GM23338 (cell line): ENCODE data around the gene DTNB. TPM values are rescaled to one million over a fixed set of nuclear protein-coding genes. Genes with fewer than 3 reads are reported as not detected.

ENCODE experiments used
- ATAC-seq: fragments of 200-7000 bp; cut with Tn5 transposase; 3 replicates; pipeline ENCODE4 v1.9.1; 2020
- DNase-seq: peaks from one replicate; pipeline ENCODE4 v3.0.0-alpha.2; 2015; ENCODE audit warnings: low spot score
- H2AFZ ChIP-seq: fragments of 200-600 bp; sonication (generic); 2 replicates; pipeline ENCODE4 v1.8.0; 2016; ENCODE audit warnings: antibody characterized with exemption, mild to moderate bottlenecking, moderate library complexity
- H3F3A ChIP-seq: fragments of 200-600 bp; sonication (generic); replicated peaks from 2 replicates; pipeline ENCODE4 v1.8.0; 2017; ENCODE audit warnings: antibody characterized with exemption, mixed run types, low read depth
- H3K27ac ChIP-seq: fragments of 200-600 bp; sonication (generic); 2 replicates; pipeline ENCODE4 v1.6.1; 2016; ENCODE audit warnings: low read depth
- H3K27me3 ChIP-seq: fragments of 200-600 bp; sonication (generic); 2 replicates; pipeline ENCODE4 v1.8.0; 2016; ENCODE audit warnings: mild to moderate bottlenecking, mixed run types, moderate library complexity; ENCODE audit not compliant: insufficient read depth
- H3K36me3 ChIP-seq: fragments of 200-600 bp; sonication (generic); 2 replicates; pipeline ENCODE4 v1.8.0; 2016; ENCODE audit warnings: mild to moderate bottlenecking; ENCODE audit not compliant: insufficient read depth
- H3K4me1 ChIP-seq: fragments of 200-600 bp; sonication (generic); 2 replicates; pipeline ENCODE4 v1.8.0; 2016; ENCODE audit warnings: mild to moderate bottlenecking, moderate library complexity; ENCODE audit not compliant: insufficient read depth
- H3K4me2 ChIP-seq: fragments of 200-600 bp; sonication (generic); 2 replicates; pipeline ENCODE4 v1.7.1; 2017; ENCODE audit warnings: mixed run types
- H3K4me3 ChIP-seq: fragments of 200-600 bp; sonication (generic); 2 replicates; pipeline ENCODE4 v1.6.1; 2016; ENCODE audit warnings: mixed run types
- H3K79me2 ChIP-seq: fragments of 200-600 bp; sonication (generic); replicated peaks from 2 replicates; pipeline ENCODE4 v1.8.0; 2017; ENCODE audit warnings: mild to moderate bottlenecking; ENCODE audit not compliant: insufficient read depth
- H3K9me2 ChIP-seq: fragments of 200-600 bp; sonication (generic); 2 replicates; pipeline ENCODE4 v1.8.0; 2017; ENCODE audit not compliant: insufficient read depth
- H4K20me1 ChIP-seq: fragments of 200-600 bp; sonication (generic); replicated peaks from 2 replicates; pipeline ENCODE4 v1.8.0; 2017; ENCODE audit warnings: mild to moderate bottlenecking; ENCODE audit not compliant: insufficient read depth
- H3K27ac Mint-ChIP-seq: 2 replicates; pipeline ENCODE4 v1.8.0; 2020; ENCODE audit warnings: inconsistent platforms, mild to moderate bottlenecking, moderate library complexity, mixed read lengths
- H3K27me3 Mint-ChIP-seq: 3 replicates; pipeline ENCODE4 v1.8.0; 2022; ENCODE audit warnings: low read depth, mild to moderate bottlenecking, moderate library complexity, mixed read lengths, inconsistent platforms; ENCODE audit not compliant: insufficient read depth, poor library complexity
- H3K36me3 Mint-ChIP-seq: 3 replicates; pipeline ENCODE4 v1.8.0; 2021; ENCODE audit warnings: low read depth, mild to moderate bottlenecking, inconsistent platforms, moderate library complexity, mixed read lengths
- H3K4me1 Mint-ChIP-seq: 3 replicates; pipeline ENCODE4 v1.8.0; 2020; ENCODE audit warnings: mild to moderate bottlenecking, inconsistent platforms, mixed read lengths
- H3K4me3 Mint-ChIP-seq: 3 replicates; pipeline ENCODE4 v1.8.0; 2021; ENCODE audit warnings: moderate library complexity, mild to moderate bottlenecking, inconsistent platforms, mixed read lengths
- H3K9me3 Mint-ChIP-seq: 3 replicates; pipeline ENCODE4 v1.8.0; 2020; ENCODE audit warnings: moderate library complexity, mild to moderate bottlenecking, inconsistent platforms, mixed read lengths
- CREB1 ChIP-seq: fragments of 250-450 bp; sonication (Bioruptor Pico); IDR thresholded peaks from 2 replicates; pipeline ENCODE4 v1.5.0; 2020; ENCODE audit warnings: low read depth, mild to moderate bottlenecking, moderate library complexity
- ETS1 ChIP-seq: IDR thresholded peaks from 2 replicates; pipeline ENCODE4 v1.6.1; 2016; ENCODE audit warnings: antibody characterized with exemption
- EZH2 ChIP-seq: fragments of 200-600 bp; sonication (generic); IDR thresholded peaks from one replicate; pipeline ENCODE4 v1.8.0; 2017; ENCODE audit warnings: antibody characterized with exemption, mild to moderate bottlenecking, low read depth; ENCODE audit not compliant: unreplicated experiment
- EZH2phosphoT487 ChIP-seq: fragments of 200-600 bp; sonication (generic); IDR thresholded peaks from one replicate; pipeline ENCODE4 v1.8.1; 2018; ENCODE audit warnings: antibody characterized with exemption; ENCODE audit not compliant: unreplicated experiment
- JUNB ChIP-seq: IDR thresholded peaks from one replicate; pipeline ENCODE4 v1.6.1; 2016; ENCODE audit warnings: antibody characterized with exemption; ENCODE audit not compliant: unreplicated experiment
- NANOG ChIP-seq: IDR thresholded peaks from 2 replicates; pipeline ENCODE4 v1.6.1; 2016; ENCODE audit warnings: antibody characterized with exemption, borderline replicate concordance
- REST ChIP-seq: IDR thresholded peaks from one replicate; pipeline ENCODE4 v1.6.1; 2018; ENCODE audit warnings: antibody characterized with exemption; ENCODE audit not compliant: unreplicated experiment
- STAT1 ChIP-seq: IDR thresholded peaks from one replicate; pipeline ENCODE4 v1.6.1; 2016; ENCODE audit warnings: antibody characterized with exemption; ENCODE audit not compliant: unreplicated experiment
- ZNF114 ChIP-seq: fragments of 250-450 bp; sonication (Bioruptor Pico); IDR thresholded peaks from 2 replicates; pipeline ENCODE4 v1.5.0; 2020; ENCODE audit warnings: mild to moderate bottlenecking, moderate library complexity
- ZNF331 ChIP-seq: fragments of 250-450 bp; sonication (Bioruptor Pico); IDR thresholded peaks from 2 replicates; pipeline ENCODE4 v1.5.0; 2020; ENCODE audit warnings: low read depth, mild to moderate bottlenecking, moderate library complexity
- ZNF462 ChIP-seq: fragments of 250-450 bp; sonication (Bioruptor Pico); IDR thresholded peaks from 2 replicates; pipeline ENCODE4 v1.5.0; 2020; ENCODE audit warnings: mild to moderate bottlenecking, moderate library complexity
- polyA plus RNA-seq: library from polyadenylated mRNA; unstranded; fragments of >200 nt; fragmentation: Nextera tagmentation; extraction: Ambion mirVana; gene quantifications from 2 replicates; pipeline ENCODE4 v1.2.1, GENCODE V29; 2016
- total RNA-seq: library from RNA; depleted of rRNA; stranded (reverse); fragments of >200 nt; shearing (Covaris generic); gene quantifications from 2 replicates; pipeline ENCODE4 v1.2.3, GENCODE V29; 2014

Gene DTNB
- total and polyA plus RNA-seq, 2 experiments from 2014 or later: 22.1 to 29.4 TPM

- peaks cover 3% of the 10 kb centered on the region for H3K36me3 Mint-ChIP-seq
- Histone ChIP-seq H3K4me2 (no peak overlapping the region), H3K27ac (no peak overlapping the region), H2AFZ (no peak overlapping the region), H3K36me3 (no peaks in the 10 kb centered on the region), H4K20me1 (0 out of 2 replicates have a peak, but pooled peaks cover 4% of the 10 kb centered on the region), H3K4me1 (peaks cover 11% of the 10 kb centered on the region), H3K4me3 (no peak overlapping the region), H3F3A (peaks cover 5% of the 10 kb centered on the region; the same call in 1 of the 2 replicates), H3K79me2 (no peaks in the 10 kb centered on the region), H3K9me2 (no peaks in the 10 kb centered on the region), H3K27me3 (no peaks in the 10 kb centered on the region)
- no peak overlapping the region for H3K4me3 Mint-ChIP-seq
- no peak overlapping the region for H3K27ac Mint-ChIP-seq
- peaks cover 20% of the 10 kb centered on the region for H3K4me1 Mint-ChIP-seq
- no peak for ATAC-seq
- DNase-seq: no peak
- H3K9me3 Mint-ChIP-seq: peaks cover 6% of the 10 kb centered on the region; the same call in 2 of the 3 replicates
- no peak for TF ChIP-seq ETS1
- no peak for TF ChIP-seq EZH2
- no peak for TF ChIP-seq ZNF331 (CRISPR knock-in tag)
- no peak for TF ChIP-seq ZNF462
- TF ChIP-seq STAT1: no peak
- no peak for TF ChIP-seq NANOG
- no peak for TF ChIP-seq REST
- TF ChIP-seq CREB1 (CRISPR knock-in tag): no peak
- TF ChIP-seq JUNB: no peak
- no peak for TF ChIP-seq ZNF114 (CRISPR knock-in tag)
- TF ChIP-seq EZH2phosphoT487: no peak
- H3K27me3 Mint-ChIP-seq: peaks cover 11% of the 10 kb centered on the region
Measured at GRCh38 chr2:25378731-25379490, 294.5 kb downstream of the DTNB start.
